GM12892 (cell line): ENCODE results near the gene RNF213.
"Not testable (repeated sequence)": the region's sequence is repeated elsewhere in the genome, so short reads cannot be mapped to it uniquely, and the experiment has no call there.

Experiments
- DNase-seq: peaks from one replicate; pipeline ENCODE4 v3.0.0; 2011; ENCODE audit not compliant: insufficient read length
- FAIRE-seq: peaks from 2 replicates; lab custom pipeline; 2011; peaks lifted over from hg19 to GRCh38; lab: Jason Lieb, UNC
- POLR2A ChIP-seq: IDR thresholded peaks from 2 replicates; pipeline ENCODE4 v1.6.1; 2011; ENCODE audit warnings: low read depth, low read length, control low read depth
- POLR2AphosphoS5 ChIP-seq: IDR thresholded peaks from 2 replicates; pipeline ENCODE4 v1.6.1; 2011; ENCODE audit warnings: low read depth, low read length, control low read depth
- TAF1 ChIP-seq: IDR thresholded peaks from 2 replicates; pipeline ENCODE4 v1.6.1; 2011; ENCODE audit warnings: low read depth, mild to moderate bottlenecking, control low read depth, low read length, borderline replicate concordance

Gene RNF213

DNA sequence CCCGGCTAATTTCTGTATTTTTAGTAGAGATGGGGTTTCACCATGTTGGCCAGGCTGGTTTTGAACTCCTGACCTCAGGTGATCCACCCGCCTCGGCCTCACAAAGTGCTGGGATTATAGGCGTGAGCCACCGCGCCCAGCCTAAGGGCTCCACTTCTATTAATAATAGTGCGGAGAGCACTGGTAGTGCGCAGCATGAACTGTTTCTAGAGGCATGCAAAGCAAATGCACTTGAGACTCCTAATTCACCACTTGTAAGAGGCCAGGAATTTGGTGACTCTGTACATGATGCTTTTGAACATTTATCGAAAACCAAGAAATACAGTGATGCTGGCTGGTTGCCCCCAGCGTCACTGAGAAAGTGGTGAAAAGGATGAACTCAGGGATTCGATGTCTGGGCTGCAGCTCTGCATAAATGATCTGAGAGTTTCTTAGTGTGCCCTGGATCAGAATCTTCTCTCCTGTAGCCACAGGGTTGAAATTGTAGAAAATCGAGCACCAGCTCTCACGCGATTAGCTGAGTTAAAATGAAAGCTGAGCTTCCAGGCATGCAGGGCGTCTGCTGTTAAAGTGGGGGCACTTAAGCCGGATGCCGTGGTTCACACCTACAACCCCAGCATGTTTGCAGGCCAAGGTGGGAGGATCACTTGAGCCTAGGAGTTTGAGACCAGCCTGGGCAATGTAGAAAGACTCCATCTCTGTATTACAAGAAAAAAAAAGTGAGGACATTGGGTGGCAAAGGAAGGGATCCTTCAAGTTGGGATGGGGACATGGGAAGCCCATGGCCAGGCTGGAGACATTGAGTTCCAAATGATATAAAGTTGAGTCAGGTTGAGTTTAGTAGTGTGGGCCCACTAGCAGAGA, 4.8 kb downstream of the RNF213 start:
- TF ChIP-seq POLR2A, result no peak
- no peak; the same call in 1 of the 2 replicates for TF ChIP-seq POLR2AphosphoS5
- TF ChIP-seq TAF1, result no peak
- FAIRE-seq, result no peak
- DNase-seq, result no peak

DNA sequence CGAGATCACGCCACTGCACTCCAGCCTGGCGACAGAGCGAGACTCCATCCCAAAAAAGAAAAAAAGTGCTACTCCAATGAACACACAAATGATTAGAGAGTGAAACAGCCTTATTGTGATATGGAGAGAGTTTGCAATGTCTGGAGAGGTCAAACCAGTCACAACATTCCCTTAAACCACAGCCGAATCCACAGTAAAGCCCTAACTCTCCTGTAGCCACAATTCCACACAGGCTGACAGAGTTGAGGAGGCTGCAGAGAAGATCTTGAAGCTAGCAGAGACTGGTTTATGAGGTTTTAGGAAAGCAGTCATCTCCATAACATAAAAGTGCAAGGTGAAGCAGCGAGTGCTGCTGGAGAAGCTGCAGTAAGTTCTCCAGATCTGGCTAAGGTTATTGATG, 6.7 kb downstream of the RNF213 start:
- TF ChIP-seq POLR2A, result no peak
- TF ChIP-seq TAF1, result no peak
- TF ChIP-seq POLR2AphosphoS5, result no peak
- FAIRE-seq, result no peak
- DNase-seq, result no peak

- DNase-seq, result no peak
- TF ChIP-seq POLR2A (no peak), TAF1 (no peak), POLR2AphosphoS5 (no peak)
- FAIRE-seq, result no peak
Measured at GRCh38 chr17:80268427-80268826, 7.8 kb downstream of the RNF213 start.

- no peak for FAIRE-seq
- no peak for DNase-seq
- no peak for TF ChIP-seq POLR2AphosphoS5
- TF ChIP-seq TAF1, result no peak
- no peak for TF ChIP-seq POLR2A
Measured at GRCh38 chr17:80269405-80269807, 8.8 kb downstream of the RNF213 start.

- TF ChIP-seq POLR2AphosphoS5 (no peak), TAF1 (no peak), POLR2A (no peak)
- no peak for FAIRE-seq
- DNase-seq, result no peak
Measured at GRCh38 chr17:80270104-80270503, 9.5 kb downstream of the RNF213 start.

DNA sequence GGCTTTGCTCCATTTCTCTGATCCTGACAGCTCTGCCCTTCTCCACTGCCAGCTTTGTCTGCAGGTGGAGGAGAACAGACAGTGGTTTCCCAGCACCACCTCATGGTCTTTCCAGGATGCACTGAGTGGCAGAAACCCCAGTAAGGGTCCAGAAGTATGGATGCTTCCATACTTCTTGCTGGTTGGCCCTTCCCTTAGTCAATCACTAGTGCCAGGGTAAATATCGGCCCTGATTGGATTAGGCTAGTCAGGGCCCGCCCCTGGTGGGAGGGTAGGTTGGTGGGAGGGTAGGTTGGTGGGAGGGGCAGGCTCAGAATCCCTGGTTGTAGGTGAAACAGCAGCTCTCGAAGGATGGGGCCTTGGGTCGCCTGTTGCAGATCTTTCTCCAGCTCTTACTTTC, 10.2 kb downstream of the RNF213 start:
- no peak for DNase-seq

GRCh38 chr17:80272366-80272765, 11.7 kb downstream of the RNF213 start:
- no peak for TF ChIP-seq POLR2A
- no peak; the same call in 1 of the 2 replicates for TF ChIP-seq POLR2AphosphoS5
- no peak for TF ChIP-seq TAF1
- FAIRE-seq (no peak), DNase-seq (no peak)

More for the DNA sequence above, 10.2 kb downstream of the RNF213 start:
- FAIRE-seq, result peak; percentile 38
- TF ChIP-seq POLR2AphosphoS5, result no peak
- TF ChIP-seq POLR2A, result no peak
- no peak for TF ChIP-seq TAF1

- no peak for DNase-seq
- FAIRE-seq, result no peak
Measured at GRCh38 chr17:80274331-80274730, 13.7 kb downstream of the RNF213 start.

GRCh38 chr17:80274871-80275449, 14.3 kb downstream of the RNF213 start:
- no peak for TF ChIP-seq POLR2AphosphoS5
- TF ChIP-seq TAF1, result no peak
- no peak for TF ChIP-seq POLR2A
- peak; percentile 24 for FAIRE-seq
- DNase-seq, result no peak

More at GRCh38 chr17:80274331-80274730, 13.7 kb downstream of the RNF213 start:
- TF ChIP-seq TAF1, result no peak
- TF ChIP-seq POLR2A, result no peak
- TF ChIP-seq POLR2AphosphoS5, result no peak

DNA sequence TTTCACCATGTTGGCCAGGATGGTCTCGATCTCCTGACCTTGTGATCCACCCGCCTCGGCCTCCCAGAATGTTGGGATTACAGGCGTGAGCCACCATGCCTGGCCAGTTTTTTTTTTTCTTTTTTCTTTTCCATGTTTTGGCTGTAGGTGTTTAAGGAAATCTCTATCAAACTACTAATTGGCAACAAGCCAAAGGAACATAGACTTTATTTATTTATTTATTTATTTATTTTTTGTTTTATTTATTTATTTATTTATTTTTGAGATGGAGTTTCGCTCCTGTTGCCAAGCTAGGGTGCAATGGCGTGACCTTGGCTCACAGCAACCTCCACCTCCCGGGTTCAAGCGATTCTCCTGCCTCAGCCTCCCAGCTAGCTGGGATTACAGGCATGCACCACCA, 15.2 kb downstream of the RNF213 start:
- DNase-seq, FAIRE-seq: not testable (repeated sequence)

GRCh38 chr17:80277751-80278671, 17.4 kb downstream of the RNF213 start:
- DNase-seq (no peak), FAIRE-seq (no peak)
- TF ChIP-seq POLR2A (no peak), POLR2AphosphoS5 (0 out of 2 replicates have a peak, but pooled peaks have one; percentile 16)
